HG03280 (cell line): Measurements from ENCODE around the gene EXOC1L.
"Not testable (repeated sequence)": the region's sequence is repeated elsewhere in the genome, so short reads cannot be mapped to it uniquely, and the experiment has no call there.

Experiments used
- ATAC-seq: cut with Tn5 transposase; IDR thresholded peaks from one replicate; pipeline ENCODE4 v1.9.1; 2021; ENCODE audit warnings: mild to moderate bottlenecking, moderate library complexity; ENCODE audit not compliant: unreplicated experiment

The EXOC1L gene

GRCh38 chr4:55837903-55838302, 18.3 kb downstream of the EXOC1L start:
- ATAC-seq: no peak

GRCh38 chr4:55838356-55838755, 18.8 kb downstream of the EXOC1L start:
- no peak for ATAC-seq

GRCh38 chr4:55838952-55839351, 19.4 kb downstream of the EXOC1L start:
- no peak for ATAC-seq

GRCh38 chr4:55840956-55841355, 21.4 kb downstream of the EXOC1L start:
- ATAC-seq: no peak

GRCh38 chr4:55841373-55842239, 22.0 kb downstream of the EXOC1L start:
- ATAC-seq: not testable (repeated sequence)

GRCh38 chr4:55842312-55842711, 22.7 kb downstream of the EXOC1L start:
- ATAC-seq: not testable (repeated sequence)

- no peak for ATAC-seq
Measured at GRCh38 chr4:55849724-55850123, 30.1 kb downstream of the EXOC1L start.

GRCh38 chr4:55851885-55852284, 32.3 kb downstream of the EXOC1L start:
- ATAC-seq: no peak

GRCh38 chr4:55853484-55854046, 34.0 kb downstream of the EXOC1L start, which contains the start of gene EXOC1:
Gene EXOC1, plus strand, starts transcription at chr4:55853648. Its CDS starts 4,676 bp downstream, at chr4:55858324.
- ATAC-seq: peak; percentile 99

- no peak for ATAC-seq
Measured at GRCh38 chr4:55854129-55854528, 34.5 kb downstream of the EXOC1L start.

GRCh38 chr4:55857586-55857985, 38.0 kb downstream of the EXOC1L start:
- ATAC-seq: no peak

- ATAC-seq: no peak
Measured at GRCh38 chr4:55859711-55860110, 40.1 kb downstream of the EXOC1L start.

- no peak for ATAC-seq
Measured at GRCh38 chr4:55864577-55865223, 45.1 kb downstream of the EXOC1L start.

GRCh38 chr4:55865228-55865806, 45.7 kb downstream of the EXOC1L start:
- ATAC-seq: no peak

- ATAC-seq: peak; percentile 78
Measured at GRCh38 chr4:55866290-55866907, 46.8 kb downstream of the EXOC1L start.

- ATAC-seq: peak; percentile 81
Measured at GRCh38 chr4:55866973-55867574, 47.5 kb downstream of the EXOC1L start.

GRCh38 chr4:55868581-55869090, 49.0 kb downstream of the EXOC1L start:
- no peak for ATAC-seq

GRCh38 chr4:55871299-55871800, 51.8 kb downstream of the EXOC1L start:
- ATAC-seq: no peak

- ATAC-seq: no peak
Measured at GRCh38 chr4:55874831-55875230, 55.2 kb downstream of the EXOC1L start.

- ATAC-seq: no peak
Measured at GRCh38 chr4:55876387-55876786, 56.8 kb downstream of the EXOC1L start.
